ENCODE results near the gene TREM1.
"Not testable (repeated sequence)": the region's sequence is repeated elsewhere in the genome, so short reads cannot be mapped to it uniquely, and the experiment has no call there.

The TREM1 gene

DNA sequence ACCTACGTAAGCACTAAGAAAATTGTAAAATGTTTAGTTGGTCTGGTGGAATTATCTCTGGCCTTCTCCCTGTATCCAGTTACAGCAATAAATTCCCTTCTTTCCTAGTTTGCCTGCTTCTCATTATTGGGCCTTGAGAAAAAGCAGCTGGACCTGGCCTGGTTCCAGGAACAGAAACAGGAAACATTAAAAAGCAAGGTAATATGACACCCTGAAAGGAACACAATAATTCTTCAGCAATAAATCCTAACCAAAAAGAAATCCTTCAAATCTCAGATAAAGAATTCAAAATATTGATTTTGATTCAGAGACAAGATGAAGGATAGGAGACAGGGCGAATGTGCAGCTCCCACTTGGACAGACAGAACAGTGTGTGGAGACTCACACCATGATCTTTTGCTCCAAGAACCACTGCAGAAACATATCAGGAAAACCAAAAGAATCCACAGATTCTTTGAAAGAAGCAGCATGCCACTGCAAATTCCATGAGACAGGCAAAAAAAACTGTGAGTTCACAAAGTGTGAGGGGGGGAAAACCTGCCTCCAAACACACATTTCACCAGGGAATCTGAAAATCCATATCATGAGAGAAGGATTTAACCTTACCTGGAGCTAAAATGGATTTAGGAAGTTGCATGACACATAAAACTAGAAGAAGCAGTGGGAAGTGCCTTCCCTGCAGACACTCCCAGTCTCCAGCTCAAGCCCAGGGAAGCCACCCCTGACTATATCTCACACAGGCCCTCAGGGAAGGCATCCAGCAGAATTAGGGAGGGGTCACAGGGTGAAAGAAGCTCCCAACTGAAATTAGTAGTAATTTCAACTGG is 28.9 kb downstream of the TREM1 start:
- DNase-seq, result no peak

DNA sequence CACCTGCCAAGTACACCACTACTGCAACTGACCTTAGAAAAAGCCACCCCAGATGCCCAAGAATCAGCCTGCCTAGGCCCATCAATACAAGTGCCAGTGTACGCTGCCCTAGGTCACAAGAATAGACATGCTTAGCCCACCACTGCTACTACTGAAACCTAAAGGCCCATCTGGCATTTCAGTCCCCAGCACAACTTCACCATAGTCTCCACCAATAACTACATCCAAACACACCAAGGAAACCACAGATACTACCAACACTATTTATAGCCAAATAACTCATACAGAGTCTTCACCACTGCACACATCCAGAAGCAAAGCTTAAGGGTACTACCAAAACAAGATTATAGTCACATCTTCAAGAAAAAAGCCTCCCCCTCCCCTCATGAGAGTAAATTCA is 30.1 kb downstream of the TREM1 start:
- DNase-seq, result no peak

DNA sequence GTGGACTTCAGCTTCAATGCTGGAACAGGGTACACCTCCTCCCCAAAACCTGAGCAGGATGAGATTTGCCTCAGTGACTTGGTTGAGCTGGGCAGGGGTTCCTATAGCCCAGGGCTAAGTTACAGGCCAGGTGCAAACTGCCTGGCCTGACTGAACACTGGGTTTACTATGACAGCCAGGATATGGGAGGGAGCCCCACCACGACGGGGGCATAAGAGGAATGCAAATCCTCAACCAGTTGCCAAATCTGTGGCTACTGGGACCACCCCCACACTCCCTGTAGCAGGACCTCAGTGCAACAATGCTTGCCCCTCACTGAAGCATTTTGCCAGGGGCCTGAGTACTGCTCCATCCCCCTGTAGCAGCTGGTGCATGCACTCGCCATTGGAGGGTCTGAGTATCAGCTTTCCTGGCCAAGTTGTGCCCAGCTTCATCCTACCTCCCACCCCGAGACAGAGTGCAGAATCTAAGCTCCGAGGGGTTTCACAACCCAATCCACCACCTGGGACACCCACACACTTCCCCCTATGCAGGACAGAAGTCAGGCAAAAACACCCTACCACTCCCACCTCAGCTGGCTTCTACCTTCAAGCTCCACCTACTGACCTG is 30.7 kb downstream of the TREM1 start:
- DNase-seq, result no peak

DNA sequence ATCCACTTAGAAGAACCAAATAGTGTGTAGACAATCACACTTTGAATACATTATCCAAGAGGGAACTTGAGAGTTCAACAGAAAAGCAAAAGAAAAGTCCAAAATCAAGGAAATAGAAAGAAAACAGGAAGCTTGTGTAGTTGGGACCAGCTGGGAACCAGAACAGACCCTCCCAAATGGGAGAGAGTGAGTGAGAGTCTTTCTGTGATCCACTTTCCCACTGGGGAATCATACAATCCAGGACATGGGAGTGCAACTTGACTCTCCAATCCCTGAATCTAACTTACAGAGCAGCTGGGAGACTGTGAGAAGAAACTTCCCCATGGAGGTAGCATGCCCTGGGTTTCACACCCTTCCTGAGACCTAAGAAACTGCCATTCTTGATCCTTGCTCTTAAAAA is 31.4 kb downstream of the TREM1 start:
- DNase-seq, result no peak

DNA sequence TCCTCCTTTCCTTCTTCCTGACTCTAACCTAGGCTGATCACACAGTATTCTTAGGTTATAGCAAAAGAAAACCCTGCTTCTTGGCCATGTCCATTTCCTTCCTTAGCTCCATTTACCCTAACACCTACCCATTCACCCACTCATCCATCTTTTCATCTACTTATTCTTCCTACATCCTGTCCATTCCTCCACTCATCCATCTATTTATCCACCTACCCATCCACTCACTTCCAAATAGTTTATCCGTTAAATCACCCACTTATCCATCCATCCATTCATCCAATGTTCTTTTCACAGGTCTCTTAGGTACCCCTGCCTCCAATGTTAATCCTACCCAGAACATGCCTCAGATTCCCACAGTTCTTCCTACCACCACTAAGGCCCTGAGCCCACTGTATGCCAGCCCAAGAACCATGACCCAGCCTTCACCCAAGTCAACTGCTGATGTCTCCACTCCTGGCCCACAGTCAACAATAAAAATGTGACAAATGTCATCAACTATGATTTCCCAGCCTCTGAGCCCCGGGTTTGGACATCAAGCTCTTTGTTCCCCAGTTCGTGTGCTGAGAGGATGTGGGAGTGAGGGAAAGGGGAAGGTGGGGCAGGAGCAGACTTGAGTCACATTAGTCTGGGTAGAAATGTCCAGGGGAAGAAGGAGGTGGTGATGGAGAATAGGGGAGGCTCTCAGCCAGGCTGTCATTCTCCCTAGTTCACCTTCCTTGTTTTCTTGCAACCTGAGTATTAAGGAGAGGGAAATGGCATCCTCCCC is 33.9 kb downstream of the TREM1 start:
- DNase-seq, result no peak

DNA sequence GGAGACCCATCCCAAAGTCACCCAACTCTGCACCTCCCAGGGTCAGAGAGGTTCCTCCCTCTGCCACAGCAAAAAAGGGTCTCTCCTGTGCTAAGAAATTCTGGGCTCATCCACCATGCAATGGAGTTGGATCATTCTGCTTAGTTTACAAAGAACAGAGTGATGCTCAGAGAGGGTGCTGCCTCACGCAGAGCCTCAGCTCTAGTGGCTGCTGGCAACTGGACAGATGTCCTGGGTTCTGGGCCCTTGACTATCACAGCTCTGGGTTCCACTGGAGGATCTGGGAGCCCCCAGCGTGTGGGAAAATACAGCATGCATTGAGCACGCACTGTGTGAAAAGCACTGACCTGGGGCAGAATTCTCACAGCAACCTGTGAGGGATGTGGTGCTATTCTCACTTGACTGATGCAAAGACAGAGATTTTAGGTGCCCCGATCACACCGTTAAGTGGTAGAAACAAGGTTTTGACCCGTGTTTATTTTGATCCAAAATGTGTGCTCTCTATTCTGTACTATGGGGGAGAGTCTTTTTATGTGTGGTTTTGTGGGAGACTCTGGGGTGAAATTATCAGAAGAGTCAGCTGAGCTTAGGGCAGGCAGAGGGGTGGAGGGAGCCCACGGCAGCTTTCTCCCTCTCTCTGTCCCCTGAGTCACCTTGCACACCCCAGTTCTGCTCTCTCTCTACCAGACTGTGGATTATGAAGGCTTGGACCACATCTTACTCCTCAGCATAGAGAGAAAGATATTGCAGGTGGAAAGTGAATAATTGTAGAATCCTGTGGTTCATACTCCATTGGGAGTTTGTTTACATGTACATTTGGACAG is 38.4 kb downstream of the TREM1 start:
- no peak for DNase-seq

DNA sequence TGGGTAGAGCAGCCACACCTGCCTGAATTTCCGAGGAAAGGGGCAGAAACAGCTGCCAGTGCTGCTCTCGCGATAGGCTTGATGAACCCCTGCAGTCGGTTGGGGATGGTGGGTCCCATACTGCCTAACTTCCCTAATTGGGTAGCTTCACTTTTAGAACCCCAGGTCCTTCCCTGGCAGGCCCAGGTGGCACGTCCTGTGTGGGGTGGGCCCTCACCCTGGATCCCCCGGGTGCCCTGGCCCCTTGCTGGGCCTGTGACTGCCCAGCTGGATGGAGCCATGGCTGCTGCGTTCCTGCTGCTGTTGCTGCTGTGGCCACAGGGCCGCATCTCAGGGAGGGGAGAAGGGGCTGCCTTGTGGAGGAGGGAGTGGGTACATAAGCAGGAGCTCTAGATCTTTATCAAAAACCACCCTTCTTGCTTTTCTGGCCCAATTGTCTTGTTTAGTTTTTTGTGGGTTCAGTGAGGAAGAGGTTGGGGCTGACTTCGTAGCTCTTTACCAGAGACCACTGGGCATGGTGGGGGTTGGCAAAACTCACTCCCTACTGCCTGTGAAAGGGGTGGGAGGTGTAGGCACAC is 39.1 kb downstream of the TREM1 start:
- no peak for DNase-seq

DNA sequence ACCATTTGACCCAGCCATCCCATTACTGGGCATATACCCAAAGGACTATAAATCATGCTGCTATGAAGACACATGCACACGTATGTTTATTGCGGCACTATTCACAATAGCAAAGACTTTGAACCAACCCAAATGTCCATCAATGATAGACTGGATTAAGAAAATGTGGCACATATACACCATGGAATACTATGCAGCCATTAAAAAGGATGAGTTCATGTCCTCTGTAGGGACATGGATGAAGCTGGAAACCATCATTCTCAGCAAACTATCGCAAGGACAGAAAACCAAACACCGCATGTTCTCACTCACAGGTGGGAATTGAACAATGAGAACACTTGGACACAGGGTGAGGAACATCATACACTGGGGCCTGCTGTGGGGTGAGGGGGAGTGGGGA is 40.0 kb downstream of the TREM1 start:
- DNase-seq, result not testable (repeated sequence)

DNA sequence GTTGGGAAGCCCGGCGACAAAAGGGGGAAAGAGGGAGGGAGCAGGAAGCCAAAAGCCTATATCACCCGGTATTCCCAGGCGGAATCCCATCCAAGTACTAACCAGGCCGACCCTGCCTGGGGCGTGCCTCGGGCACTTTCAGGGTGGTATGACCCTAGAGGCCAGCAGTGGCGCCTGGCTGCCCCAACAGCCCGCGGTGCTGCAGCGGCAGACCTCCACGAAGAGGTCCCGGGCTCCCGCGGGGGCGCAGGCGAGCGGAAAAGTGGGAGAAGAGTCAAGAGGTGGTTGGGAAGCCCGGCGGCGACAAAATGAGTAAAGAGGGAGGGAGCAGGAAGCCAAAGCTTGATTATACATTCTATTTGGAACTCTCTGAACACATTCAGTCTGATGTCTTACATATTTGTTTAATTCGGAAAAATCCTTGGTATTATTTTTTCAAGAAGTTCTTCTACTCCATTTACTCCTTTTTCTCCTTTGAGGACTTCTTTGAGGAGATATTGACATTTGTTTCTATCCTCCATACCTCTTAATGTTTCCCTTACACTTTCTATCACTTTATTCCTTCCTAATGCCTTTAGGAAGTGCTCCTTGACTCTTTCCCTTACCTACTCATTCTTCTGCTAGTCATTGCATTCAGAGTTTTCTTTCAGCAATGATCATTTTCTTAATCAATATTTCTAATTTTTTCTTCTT is 46.9 kb downstream of the TREM1 start:
- no peak for DNase-seq

DNA sequence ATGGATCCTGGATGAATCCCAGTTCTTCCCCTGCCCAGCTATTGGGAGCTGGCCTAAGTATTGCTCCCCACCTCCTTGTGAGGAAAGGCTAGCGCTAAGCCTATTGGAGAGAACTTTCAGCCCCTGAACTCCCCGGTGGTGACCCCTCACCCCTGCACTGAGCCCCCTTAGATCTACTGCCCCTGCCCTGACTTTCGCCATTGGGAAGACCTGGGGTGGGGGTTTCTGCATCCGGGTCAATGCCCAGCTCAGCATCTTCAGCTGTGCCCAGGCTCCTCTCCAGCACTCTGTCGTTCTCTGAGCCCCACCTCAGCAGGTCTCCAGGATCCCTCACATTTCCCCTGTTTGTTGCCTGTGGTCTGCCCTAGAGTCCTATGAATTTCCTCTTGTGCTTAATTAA is 49.4 kb downstream of the TREM1 start:
- DNase-seq, result no peak

DNA sequence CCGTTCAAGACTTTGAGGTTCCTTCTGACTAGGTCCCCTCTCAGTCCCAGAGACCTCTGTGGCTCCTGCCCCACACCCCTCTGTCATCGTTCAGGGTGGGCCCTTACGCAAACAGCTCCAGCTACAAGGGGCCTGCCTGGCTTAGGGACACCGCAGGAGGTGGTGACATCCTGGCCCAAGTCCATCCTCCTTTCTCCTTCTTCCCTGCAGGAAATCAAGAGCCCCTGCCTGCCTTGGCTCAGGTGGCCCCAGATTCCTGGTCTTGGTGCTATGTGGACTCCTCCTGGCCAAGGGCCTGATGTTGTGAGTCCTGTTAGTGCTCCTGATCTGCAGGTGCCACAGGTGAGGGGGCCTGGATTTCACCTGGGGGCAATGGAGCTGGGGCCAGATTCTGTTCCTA is 50.2 kb downstream of the TREM1 start:
- no peak for DNase-seq

DNA sequence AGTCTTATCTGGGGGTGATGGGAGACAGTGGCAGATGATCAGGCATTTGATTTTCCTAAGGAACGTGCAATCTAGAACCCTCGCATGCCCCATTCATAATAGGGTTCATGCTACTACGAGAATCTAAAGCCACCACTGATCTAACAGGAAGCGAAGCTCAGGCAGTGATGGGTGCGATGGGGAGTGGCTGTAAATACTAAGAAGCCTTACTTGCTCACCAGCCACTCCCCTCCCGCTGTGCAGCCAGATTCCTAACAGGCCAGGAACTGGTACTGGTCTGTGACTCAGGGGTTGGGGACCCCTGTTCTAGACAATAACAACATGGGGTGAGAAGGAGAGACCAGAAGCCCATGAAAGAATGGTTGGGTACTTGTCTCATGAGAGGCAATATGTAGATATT is 53.8 kb downstream of the TREM1 start:
- DNase-seq, result no peak

DNA sequence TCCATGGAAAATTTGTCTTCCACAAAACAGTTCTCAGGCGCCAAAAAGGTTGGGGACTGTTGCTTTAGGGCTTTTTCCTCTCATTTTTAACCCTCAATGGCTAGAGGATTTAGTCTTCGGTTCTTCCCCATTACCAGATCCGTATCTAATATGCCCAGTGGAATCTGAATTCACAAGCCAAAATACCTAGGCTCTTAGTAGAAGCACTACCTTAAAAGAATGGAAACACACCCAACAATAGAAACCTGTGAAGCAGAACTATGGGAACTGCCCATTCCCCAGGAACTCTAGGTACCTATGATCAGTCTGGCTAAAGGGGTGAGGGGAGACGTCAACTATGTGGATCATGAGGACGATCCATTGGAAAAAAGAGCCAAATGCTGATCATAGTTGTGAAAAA is 55.2 kb downstream of the TREM1 start:
- no peak for DNase-seq

DNA sequence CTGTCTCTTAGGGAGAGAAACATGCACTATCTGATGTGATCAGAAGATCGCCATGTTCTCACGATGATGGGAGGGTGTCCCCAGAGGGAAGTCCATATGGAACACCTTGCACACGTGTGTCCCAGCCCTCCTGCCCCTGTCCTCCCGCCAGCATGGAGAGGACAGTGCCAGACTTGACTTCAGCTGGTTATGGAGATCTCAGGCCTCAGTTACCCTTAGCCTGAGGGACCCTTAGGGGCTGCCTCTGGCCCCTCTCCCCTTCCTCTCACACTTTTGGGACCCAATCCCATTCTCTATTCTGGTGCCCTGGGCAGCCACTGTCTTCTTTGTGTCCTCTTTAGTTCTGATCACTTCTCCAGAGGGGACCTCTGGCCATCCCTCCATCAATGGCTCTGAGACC is 56.8 kb downstream of the TREM1 start:
- no peak for DNase-seq

DNA sequence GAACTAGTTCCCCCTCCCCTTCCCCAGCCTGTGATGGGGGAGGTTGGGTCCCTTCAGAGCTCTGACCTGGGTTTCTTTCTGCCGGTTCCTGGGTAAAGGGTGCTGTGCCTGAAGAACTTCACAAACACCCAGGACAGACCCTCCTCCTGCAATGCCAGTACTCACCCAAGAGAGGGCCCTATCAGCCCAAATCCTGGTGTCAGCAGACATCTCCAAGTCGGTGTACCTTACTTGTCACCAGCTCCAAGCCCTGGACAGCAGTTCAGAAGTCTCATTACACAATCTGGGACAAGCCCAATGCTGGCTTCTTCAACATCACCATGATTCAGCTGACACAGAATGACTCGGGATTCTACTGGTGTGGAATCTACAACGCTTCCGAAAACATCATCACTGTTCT is 57.9 kb downstream of the TREM1 start:
- no peak for DNase-seq

DNA sequence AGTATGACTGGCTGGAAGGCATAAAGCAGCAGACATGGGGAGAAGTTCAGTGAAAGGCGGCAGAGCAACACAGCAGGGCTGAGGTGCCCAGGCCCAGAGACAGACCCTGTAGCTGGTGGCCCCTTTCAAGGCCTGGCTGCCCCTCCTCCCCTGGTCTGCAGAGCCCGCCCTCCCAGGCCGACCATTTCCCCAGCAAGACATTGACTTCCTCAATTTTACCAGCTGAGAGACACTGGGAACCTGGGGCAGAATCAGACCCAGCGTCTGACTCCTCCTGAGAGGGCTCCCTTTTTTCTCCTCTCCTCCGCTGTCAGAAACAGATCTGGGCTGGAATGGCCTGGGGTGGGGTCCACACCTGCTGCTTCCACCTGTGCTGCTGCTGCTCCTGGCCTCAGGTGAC is 58.4 kb downstream of the TREM1 start, which contains the start of gene TREML4:
Gene TREML4 (plus strand): TSS at position 254 of the 400 bp plus-strand sequence. CDS start 79 bp downstream, at position 333.
- DNase-seq, result no peak

DNA sequence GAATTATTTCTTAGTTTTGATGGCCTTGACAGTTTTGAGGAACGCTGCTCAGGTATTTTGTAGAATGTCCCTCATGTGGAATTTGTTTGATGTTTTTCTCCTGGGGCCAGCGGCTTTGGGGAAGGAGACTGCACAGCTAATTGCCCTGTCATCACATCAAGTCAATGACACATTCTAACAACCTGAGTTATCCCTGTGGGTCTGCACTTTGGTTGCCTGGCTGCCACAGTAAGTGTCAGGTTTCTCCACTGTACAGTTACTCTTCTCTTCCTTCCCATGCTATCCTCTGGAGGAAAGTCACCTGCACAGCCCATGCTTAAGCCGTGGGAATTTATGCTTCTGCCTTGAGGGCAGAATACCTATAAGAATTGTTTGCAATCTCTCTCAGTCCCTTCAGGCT is 59.7 kb downstream of the TREM1 start:
- no peak for DNase-seq

DNA sequence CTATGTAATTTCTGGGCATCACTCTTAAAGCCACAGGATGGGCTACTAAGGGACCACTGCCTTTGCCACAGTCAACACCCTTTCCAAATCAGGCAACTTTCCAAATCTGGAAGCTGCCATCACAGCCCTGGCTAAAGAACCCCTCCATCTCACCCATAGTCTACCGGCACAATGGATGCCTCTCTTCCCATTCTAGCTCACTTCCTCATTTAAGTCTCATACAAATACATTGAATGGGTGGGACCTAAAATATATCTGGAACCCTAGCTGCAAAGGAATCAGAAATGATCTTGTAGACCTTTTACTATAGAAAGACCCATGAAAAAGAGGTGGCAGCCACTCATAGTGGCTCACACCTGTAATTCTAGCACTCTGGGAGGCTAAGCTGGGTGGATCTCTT is 61.7 kb downstream of the TREM1 start:
- DNase-seq, result no peak
